Measurements from ENCODE around the gene IFNLR1.

Gene IFNLR1

DNA sequence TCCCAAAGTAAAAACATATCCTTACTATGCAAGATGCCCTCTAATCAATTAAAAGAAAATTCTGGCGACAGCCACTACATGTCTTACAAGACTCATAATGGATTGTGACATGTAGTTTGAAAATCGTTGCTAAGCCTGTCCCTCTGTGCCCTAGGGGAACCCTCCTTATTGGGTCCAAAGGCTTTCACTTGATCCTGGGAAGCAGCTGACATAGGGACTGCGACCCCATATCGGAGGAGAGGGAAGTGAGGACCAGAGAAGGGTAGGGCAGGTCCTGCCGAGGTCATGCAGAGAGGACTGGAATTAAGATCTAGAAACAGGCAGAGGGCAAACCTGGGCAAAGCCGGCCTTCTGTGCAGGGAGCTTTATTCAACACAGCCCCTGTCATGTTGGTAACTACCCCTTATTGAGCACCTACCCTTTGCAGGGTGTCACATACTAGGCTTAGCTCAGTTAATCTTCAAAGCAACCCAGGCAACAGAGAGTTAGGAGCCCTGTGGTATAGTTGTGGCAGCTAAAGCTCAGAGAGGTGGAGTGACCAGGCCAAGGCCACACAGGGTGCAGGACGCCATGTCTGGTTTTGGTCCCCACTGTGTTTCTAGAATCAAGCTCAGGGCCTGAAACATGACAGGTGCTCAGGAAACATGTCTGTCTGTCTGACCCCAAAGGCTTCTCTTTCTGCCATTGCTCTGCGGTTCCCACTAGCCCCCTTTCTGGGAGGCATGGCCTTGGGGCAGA lies 18.4 kb upstream of the IFNLR1 start:
- no peak for DNase-seq

DNA sequence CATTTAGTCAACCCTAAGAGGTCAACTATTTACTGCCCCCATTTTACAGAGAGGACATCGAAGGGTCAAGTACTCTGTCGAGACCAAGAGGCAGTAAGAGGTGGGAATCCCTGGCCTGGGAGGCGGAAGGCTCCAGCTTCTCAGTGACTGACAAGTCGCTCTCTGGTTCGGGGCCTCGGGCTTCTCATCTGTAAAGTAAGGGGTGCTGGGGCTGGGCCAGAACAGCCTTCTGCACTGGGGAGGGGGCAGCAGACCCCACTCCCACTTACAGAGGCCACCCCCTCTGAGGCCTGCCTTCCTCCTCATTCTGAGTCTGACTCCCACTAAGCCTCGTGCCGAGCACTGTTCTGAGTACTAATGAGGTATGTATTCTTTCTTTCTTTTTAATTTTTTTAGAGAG lies 17.0 kb upstream of the IFNLR1 start:
- no peak for DNase-seq

DNA sequence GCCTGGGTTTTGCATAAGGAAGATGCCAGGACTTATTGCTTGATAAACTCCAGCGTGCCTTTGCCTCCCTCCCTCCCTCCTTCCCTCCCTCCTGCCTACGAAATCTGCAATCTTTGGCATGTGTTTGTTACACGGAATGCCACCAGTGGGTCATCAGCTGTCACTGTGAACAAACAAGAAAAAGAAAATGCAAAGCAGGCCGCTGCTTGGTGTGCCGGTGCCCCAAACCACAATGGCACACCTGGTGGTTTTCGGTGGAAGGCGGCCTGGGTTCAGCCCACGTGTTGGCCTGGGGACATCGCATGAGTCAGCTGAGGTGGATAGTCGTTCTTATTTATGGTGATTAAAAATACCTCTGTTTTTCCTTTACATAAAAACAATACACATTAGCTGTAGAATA lies 16.3 kb upstream of the IFNLR1 start:
- DNase-seq: no peak

DNA sequence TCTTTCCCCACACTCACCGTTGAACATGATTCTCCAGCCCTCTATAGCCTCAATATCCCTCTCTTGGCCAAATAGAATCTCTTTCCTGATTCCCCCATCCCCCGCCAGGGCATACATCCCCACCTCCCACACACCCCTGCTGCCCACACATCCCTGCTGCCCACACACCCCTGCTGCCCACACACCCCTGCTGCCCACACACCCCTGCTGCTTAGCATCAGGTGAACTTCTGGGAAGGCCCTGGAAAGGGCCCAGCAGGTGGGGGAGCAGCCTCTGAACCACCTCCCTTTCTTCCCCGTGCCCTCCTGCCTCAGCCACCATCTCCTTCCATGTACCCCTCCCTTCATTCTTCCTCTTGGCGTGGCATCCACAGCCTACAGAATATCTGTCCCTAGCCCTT lies 15.9 kb upstream of the IFNLR1 start:
- DNase-seq: no peak

DNA sequence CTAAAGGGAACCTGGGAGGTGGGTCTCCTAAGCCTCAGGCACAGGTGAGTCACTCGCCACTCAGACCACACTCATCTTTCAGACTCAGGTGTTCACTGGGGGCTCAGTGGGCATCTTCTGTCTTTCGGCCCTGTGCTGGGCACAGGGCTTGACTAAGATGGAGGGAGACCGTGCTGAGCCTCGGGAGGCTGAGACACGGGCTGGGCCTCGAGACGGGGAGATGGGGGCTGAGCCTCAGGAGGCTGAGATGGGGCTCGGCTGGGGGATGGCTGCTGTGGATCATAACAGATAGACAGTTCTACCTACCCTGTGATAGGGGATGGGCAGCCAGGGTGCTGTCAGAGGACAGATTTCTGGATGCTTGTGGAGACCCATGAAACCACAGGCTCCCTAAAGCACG lies 15.5 kb upstream of the IFNLR1 start:
- no peak for DNase-seq

DNA sequence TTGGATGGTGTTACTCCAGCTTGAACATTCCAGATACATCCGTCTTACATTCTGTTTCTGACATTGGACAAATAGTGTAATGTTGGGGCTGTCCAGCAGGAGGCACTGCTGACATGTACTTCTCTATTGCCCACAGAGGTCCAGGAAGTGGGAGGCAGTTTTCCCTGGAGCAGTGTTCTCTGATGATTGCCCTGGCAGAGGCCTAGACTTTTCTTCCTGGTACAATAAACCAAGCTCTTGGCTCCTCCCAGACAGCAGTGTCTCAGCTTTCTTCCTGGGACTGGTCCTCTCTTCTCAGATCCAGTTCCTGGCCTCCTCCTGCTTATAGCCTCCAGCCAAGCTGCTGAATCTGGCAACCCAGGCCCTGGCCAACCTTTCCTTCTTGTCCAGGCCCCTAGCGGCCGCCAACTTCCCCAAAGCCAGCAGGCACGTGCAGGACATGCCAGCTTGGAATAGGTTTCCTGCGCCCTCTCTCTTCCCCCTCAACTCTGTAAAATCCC lies 14.9 kb upstream of the IFNLR1 start:
- DNase-seq: peak; percentile 57 to 62

DNA sequence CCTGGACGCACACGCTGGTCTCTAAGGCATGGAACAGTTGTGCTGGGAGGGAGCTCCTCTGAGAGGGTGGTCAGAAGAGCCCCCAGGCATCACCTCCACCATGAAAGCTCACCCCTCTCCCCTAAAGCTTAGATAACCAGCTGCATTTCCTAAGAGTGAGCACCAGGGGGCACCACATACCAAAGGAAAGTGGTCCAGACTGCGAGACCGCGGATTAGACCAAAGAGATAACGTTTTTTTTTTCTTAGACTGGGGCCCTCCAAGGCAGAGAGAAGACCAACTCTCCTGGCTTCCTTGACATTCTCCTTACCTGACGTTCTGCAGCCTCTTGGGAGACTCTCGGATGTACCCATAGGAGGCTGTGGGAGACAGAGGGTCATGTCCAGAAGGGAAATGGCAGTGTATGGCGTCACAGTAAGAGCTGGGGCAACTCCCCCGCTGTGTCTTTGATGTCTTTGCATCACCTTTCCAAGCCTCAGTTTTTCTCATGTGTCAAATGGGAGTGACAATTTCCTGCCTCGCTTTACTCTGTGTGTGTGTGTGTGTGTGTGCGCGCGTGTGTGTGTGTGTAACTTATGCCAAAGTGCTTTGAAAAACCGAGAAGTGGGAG lies 12.3 kb upstream of the IFNLR1 start:
- DNase-seq: peak; percentile 33 to 56

DNA sequence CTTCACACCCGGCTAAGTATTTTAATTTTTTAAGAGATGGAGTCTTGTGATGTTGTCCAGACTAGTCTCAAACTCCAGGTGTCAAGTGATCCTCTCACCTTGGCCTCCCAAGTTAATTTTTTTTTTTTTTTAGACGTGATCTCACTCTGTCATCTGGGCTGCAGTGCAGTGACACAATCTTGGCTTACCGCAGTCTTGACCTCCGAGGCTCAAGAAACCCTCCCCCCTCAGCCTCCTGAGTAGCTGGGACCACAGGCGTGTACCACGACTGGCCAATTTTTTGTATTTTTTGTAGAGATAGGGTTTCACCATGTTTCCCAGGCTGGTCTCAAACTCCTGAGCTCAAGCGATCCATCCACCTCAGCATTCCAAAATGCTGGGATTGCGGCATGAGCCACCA lies 11.7 kb upstream of the IFNLR1 start:
- no peak for DNase-seq

DNA sequence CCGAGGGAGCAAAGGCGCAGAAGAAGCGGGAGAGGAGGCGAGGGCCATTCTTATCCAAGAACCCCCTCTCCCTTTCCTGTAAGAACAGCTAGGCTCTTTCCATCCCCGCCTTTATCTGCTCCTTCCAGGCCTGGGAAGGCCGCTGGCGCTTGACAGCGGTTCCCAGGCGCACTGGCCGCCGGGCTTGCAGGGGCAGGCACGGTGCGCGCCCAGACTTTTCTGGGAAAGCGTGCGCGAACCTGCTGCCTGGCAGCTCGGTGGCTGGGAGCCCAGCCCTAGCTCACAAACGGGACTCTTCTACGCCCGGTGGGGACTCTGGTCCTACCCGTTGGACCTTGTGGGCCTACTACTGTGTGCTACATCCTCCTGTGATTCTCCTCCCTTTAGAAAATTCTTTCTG lies 8.8 kb upstream of the IFNLR1 start:
- no peak for DNase-seq

DNA sequence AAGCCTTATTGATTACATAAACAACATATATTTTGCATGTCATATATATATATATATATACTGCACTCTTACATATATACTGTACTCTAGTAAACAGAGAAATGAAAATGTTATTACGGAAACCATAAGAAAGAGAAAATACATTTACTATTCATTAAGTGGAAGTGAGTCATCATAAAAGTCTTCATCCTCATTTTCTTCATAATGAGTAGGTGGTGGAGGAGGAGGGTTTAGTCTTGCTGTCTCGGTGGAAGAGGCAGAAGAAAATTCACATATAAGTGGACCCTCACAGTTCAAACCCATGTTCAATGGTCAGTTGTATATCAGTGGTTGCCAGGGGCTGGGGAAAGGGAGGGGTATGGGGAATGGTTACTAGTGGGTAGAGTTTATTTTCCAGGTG lies 8.0 kb upstream of the IFNLR1 start:
- DNase-seq: no peak

DNA sequence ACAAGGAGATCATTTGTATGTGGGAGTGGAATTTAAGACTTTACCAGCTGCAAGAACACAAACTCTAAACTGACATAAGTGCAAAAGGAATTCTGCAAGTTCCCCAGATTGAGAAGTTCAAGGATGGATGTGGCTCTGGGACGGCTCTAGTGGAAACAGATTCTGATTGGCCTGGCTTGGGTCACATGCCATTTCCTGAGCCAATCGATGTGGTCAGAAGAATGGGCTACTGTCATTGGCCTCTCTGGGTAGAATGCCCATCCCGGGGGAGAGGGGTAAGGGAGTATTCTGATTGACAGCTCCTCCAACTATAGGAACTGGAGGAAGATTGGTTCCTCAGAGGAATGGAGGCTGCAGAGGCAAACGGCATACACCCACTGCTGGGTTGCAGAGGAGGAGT lies 6.0 kb upstream of the IFNLR1 start:
- DNase-seq: peak; percentile 10 to 47

DNA sequence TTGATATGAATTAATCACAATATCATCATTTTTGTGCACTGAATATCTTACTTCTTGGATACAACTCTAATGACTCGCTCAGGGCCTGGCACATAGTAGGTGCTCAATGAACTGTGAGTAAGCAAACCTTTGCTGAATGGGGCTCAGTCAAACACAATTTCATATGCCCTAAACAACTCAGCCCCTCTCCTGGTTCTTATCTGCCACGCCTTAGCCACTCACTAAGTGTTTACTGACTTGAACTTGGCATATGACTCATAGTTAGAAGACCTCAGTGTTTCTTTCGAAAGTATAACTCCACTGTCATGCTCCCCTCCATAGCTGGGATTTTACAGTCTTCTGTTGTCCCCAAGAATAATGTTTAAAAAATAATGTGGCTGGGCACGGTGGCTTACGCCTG lies 4.8 kb upstream of the IFNLR1 start:
- no peak for DNase-seq

DNA sequence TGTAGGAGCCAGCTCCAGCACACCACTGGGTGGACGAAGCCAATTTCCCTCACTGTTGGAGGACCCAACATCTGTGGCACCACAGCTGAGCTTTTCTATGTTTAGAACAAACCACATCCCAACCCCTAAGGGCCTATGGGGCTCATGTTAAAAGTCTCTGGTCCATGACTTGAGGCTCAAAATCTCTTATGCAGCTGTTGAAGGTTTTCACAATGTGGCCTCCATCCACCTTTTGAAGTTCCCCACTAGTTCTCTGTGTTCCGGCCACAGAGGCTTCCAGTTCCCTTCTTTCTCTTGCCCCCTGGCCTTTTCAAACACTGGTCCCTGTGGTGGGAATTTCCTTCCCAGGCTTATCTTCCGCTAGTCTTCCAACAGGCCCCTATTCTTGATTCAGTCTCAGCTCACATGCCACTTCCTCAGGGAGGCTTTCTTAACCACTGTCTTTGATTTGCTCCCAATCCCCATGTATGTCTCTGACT lies 3.9 kb upstream of the IFNLR1 start:
- no peak for DNase-seq

DNA sequence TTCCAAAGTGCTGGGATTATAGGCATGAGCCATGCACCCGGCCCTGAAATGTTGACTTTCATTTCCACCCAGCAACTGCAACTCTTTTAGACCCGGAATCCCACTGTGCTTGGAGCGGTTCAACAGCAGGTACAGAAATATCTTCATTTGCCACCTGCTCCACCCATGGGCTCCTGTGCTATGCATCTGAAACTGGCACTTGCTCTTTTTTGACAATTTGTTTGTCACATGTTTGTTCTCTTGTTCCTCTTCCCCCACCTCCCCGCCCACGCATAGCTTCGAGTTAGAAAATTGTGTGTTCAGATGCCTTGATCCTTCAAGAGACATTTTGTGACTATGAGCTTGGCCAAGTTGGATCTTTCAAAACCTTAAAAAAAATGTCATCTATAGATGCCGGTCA lies 2.4 kb upstream of the IFNLR1 start:
- DNase-seq: no peak

DNA sequence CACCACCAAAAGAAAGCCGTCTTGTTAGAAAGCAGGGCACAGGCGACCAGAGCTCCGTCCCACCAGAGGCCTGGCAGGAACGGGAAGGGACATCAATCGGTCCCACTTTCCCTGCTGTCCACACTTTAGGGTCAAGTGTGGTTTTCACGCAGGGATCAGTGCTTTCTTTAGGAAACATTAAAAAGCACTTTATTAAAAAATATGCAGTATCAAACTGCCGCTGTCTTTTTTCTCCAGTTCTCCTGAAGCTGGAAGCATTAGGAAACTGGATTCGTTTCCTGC lies 437 bp downstream of the IFNLR1 start:
- DNase-seq: no peak

DNA sequence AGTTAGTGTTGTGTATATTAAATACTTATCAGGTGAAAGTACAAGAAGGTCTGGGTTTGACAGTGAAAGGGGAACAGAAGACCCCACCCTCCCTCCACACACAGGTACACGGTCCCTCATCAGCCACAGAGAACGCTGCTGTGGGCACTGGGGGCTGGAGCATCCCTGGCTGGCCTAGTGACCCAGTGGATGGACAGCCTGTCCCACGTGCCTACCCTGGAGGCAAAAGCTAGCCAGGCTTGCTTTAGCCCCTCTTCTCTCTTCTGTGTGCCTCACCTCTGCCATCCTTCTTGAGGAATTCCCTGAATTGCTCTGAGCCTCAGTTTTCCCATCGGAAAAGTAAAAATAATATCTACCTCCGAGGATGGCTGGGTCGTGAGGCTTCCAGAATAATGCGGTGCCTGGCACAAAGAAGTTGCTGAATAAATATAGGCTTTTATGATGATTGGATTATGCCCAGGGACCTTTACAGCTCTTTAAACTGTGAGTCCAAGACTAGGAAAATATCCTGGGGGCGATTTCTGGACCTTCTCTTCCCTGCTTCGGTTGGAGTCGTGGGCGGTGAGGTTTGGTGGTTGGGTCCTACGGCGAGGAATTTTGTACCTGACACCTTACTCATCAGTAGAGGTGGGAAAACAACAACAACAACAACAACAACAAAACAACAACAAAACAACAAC lies 918 bp downstream of the IFNLR1 start:
- no peak for DNase-seq

DNA sequence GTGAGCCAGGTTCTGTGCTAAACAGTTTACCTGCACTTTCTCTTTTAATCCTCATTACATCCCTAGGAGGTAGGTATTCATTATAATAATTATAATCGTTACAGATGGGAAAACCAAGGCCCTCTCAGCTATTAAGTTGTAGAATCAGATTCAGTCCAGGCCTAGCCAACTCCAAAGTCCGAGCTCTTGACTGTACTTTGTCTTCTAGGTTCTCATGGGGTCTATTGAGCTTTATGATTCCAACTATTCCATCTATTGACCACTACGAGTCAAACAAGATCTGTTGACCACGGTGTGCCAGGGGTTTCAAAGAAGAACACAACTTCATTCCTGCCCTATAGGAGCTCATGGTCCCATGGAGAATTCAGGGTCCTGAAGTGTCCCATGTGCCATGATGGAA lies 2.0 kb downstream of the IFNLR1 start:
- DNase-seq: no peak

DNA sequence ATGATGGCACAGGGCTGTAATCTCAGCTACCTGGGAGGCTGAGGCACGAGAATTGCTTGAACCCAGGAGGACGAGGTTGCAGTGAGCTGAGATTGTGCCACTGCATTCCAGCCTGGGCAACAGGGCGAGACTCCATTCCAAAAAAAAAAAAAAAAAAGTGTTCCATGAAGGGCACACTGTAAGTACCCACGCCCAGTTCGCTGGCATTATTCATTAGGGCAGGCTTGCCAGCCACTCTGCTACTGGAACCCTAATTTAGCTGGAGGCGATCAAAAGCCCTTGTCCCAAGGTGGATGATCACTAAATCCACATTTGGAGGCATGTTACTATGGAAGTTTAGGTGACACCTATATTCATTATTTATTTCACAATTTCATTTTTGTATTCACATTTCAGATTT lies 5.0 kb downstream of the IFNLR1 start:
- no peak for DNase-seq

DNA sequence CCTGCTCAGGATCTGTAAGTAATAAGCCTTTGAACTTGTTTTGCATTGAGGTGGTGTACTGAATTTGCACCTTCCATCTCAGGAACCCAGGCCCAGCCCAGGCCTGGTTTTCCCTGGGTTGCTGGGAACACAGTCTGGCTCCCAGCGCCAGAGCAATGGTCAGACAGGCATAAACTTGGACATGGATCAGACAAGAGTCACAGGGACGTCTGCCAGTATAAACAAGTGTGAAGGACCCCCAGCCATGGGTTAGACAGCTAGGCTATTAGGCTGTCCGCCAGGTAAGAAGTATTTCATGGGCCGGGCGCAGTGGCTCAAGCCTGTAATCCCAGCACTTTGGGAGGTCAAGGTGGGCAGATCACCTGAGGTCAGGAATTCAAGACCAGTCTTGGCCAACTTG lies 5.5 kb downstream of the IFNLR1 start:
- DNase-seq: no peak

DNA sequence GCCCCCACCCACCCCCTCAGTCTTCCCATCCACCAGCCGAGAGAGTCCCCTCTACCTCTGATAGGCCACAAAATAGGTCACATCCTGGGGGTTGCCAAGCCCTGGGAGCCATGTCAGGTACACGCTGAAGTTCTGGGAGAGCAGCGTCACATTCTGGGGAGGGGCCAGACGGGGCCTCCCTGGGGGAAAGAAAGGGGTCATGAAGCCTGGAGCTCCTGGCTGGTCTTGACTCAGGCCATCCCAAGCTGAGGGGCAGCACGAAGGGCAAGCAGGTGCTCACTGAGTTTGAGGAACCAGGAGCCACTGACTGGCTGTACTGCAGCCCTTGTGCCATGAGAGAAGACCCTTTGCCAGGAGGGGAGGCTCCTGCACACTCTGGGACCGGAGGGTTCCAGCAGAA lies 6.4 kb downstream of the IFNLR1 start:
- no peak for DNase-seq

DNA sequence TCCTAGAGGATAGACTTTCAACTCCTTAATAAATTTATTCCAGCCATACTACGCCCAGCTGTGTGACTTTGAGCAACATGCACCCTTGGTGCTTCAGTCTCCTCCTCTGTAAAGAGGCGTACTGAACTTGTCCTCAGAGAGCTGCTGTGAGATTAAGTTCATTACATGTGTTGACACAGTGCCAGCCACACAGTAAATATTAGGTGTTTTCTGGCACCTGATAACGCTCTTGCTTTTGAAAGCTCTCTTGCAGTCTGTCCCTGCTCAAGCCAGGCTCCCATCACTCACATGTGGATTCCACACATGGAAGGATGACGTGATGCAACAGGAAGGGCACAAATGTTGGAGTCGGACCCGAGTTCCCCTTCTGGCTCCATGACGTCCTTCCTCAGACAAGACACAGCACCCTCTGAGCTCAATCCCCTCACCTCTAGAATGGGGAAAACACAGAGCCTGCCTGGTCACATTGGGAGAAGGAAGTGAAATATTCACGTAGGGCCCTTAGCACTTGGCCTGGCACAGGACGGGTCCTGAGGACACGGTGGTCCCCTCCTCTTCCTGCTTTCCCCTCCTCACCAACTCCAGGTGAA lies 7.7 kb downstream of the IFNLR1 start:
- DNase-seq: no peak

DNA sequence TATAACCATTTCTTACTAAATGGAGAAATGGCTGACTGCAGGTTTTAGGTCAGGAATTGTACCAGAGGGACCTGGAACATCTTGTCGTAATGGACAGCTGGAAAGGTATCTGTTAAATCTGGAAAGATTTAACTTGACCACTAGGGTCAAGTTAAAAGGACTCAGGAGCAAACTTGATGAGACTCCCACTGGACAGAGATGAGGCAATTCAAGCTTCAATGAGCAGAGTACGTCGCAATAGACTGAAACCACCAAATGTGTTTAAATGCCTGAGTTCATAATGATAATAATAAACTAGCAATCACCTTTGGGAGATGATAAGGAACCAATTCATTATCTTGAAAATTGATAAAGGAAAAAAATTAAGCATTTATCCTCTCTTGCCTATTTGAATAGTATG lies 8.7 kb downstream of the IFNLR1 start:
- DNase-seq: no peak

DNA sequence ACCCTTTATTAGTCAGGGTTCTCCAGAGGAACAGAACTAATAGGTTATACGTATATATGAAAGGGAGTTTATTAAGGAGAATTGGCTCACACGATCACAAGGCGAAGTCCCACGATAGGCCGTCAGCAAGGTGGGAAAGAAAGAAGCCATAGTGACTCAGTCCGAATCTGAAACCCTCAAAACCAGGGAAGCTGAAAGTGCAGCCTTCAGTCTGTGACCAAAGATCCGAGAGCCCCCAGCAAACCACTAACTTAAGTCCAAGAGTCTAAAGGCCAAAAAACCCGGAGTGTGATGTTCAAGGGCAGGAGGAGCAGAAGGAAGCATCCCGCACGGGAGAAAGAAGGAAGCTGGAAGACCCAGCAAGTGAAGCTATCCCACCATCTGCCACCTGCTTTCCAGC lies 9.9 kb downstream of the IFNLR1 start:
- DNase-seq: peak; percentile 22 to 43
